Measurements from ENCODE around the gene CES1.
"Not testable (repeated sequence)": the region's sequence is repeated elsewhere in the genome, so short reads cannot be mapped to it uniquely, and the experiment has no call there.

The CES1 gene

GRCh38 chr16:55820615-55821014 lies 12.3 kb downstream of the CES1 start:
- no peak for TF ChIP-seq CTCF (IDR thresholded peaks at IDR 0.05; ENCODE audit: low read depth, low read length)
- DNase-seq (ENCODE audit: extremely low read depth, low read depth): no peak

- no peak for TF ChIP-seq CTCF (IDR thresholded peaks at IDR 0.05; ENCODE audit: low read depth, low read length)
- DNase-seq (ENCODE audit: extremely low read depth, low read depth): no peak
These were observed 15.5 kb downstream of the CES1 start for GRCh38 chr16:55817236-55817912.

GRCh38 chr16:55816222-55816621 lies 16.7 kb downstream of the CES1 start:
- DNase-seq (ENCODE audit: extremely low read depth, low read depth): not testable (repeated sequence)

GRCh38 chr16:55815320-55815719 lies 17.6 kb downstream of the CES1 start:
- TF ChIP-seq CTCF (IDR thresholded peaks at IDR 0.05; ENCODE audit: low read depth, low read length): no peak

GRCh38 chr16:55814174-55814573 lies 18.7 kb downstream of the CES1 start:
- DNase-seq (ENCODE audit: extremely low read depth, low read depth): not testable (repeated sequence)

More at GRCh38 chr16:55815320-55815719, 17.6 kb downstream of the CES1 start:
- DNase-seq (ENCODE audit: extremely low read depth, low read depth): no peak

- not testable (repeated sequence) for DNase-seq (ENCODE audit: extremely low read depth, low read depth)
These were observed 19.2 kb downstream of the CES1 start for GRCh38 chr16:55813730-55814129.

- TF ChIP-seq CTCF (IDR thresholded peaks at IDR 0.05; ENCODE audit: low read depth, low read length): no peak
- DNase-seq (ENCODE audit: extremely low read depth, low read depth): no peak
These were observed 19.9 kb downstream of the CES1 start for GRCh38 chr16:55812951-55813350.

GRCh38 chr16:55811811-55812210 lies 21.1 kb downstream of the CES1 start:
- no peak for DNase-seq (ENCODE audit: extremely low read depth, low read depth)
- no peak for TF ChIP-seq CTCF (IDR thresholded peaks at IDR 0.05; ENCODE audit: low read depth, low read length)

- no peak for TF ChIP-seq CTCF (IDR thresholded peaks at IDR 0.05; ENCODE audit: low read depth, low read length)
- DNase-seq (ENCODE audit: extremely low read depth, low read depth): no peak
These were observed 22.4 kb downstream of the CES1 start for GRCh38 chr16:55810451-55810961.
